ENCODE data around the gene TBC1D22A. TPM values are rescaled to one million over a fixed set of nuclear protein-coding genes. Genes with fewer than 3 reads are reported as not detected.

Gene TBC1D22A
- total RNA-seq, 6 donors from 2014 or later, result 27.1 to 48.2 (median 35.3) TPM

GRCh38 chr22:47006869-47007268 is 244.4 kb downstream of the TBC1D22A start:
- H3K4me3 ChIP-seq, result no peak overlapping the region
- no peak overlapping the region for H3K27ac ChIP-seq
- ATAC-seq (ENCODE audit: low FRiP score in 2 of 2), result no peak
- no peak for DNase-seq
- no peaks in the 10 kb centered on the region for H3K27me3 ChIP-seq
- H3K4me1 ChIP-seq, result no peaks in the 10 kb centered on the region
- TF ChIP-seq POLR2A (IDR thresholded peaks at IDR 0.05) (no peak), CTCF (IDR thresholded peaks at IDR 0.05) (no peak), EP300 (IDR thresholded peaks at IDR 0.05) (no peak), POLR2AphosphoS5 (IDR thresholded peaks at IDR 0.05) (no peak)
- H3K36me3 ChIP-seq, result peaks cover 0 to 12% (median 0%) of the 10 kb centered on the region in 4 donors
- H3K9me3 ChIP-seq, result no peaks in the 10 kb centered on the region
- 98 to 99% methylated on average over 5 of the region's 5 CpGs for WGBS, 2 donors

- WGBS, 2 donors, result 100% methylated on average over 1 to 2 of the region's 2 CpGs
- ATAC-seq (ENCODE audit: low FRiP score in 2 of 2), result no peak
- no peak for DNase-seq
Measured at GRCh38 chr22:47007496-47007895, 245.0 kb downstream of the TBC1D22A start.

GRCh38 chr22:47008208-47008885 is 245.9 kb downstream of the TBC1D22A start:
- Histone ChIP-seq H3K9me3 (no peaks in the 10 kb centered on the region), H3K36me3 (peaks cover 0 to 12% (median 0%) of the 10 kb centered on the region in 4 donors), H3K4me3 (no peak overlapping the region), H3K27me3 (no peaks in the 10 kb centered on the region), H3K4me1 (peaks cover 0 to 11% (median 4%) of the 10 kb centered on the region in 4 donors), H3K27ac (no peak overlapping the region)
- TF ChIP-seq POLR2AphosphoS5 (IDR thresholded peaks at IDR 0.05), result no peak
- no peak for TF ChIP-seq CTCF (IDR thresholded peaks at IDR 0.05)
- no peak for TF ChIP-seq EP300 (IDR thresholded peaks at IDR 0.05)
- no peak for TF ChIP-seq POLR2A (IDR thresholded peaks at IDR 0.05)
- whole genome bisulfite sequencing, 2 donors, result 100% methylated on average over 2 to 5 of the region's 5 CpGs
- DNase-seq, result no peak
- no peak for ATAC-seq (ENCODE audit: low FRiP score in 2 of 2)

More at GRCh38 chr22:47007496-47007895, 245.0 kb downstream of the TBC1D22A start:
- Histone ChIP-seq H3K4me3 (no peak overlapping the region), H3K27me3 (no peaks in the 10 kb centered on the region), H3K36me3 (peaks cover 0 to 12% (median 0%) of the 10 kb centered on the region in 4 donors), H3K9me3 (no peaks in the 10 kb centered on the region), H3K27ac (no peak overlapping the region), H3K4me1 (peaks cover 0 to 3% (median 0%) of the 10 kb centered on the region in 4 donors)
- TF ChIP-seq EP300 (IDR thresholded peaks at IDR 0.05) (no peak), POLR2AphosphoS5 (IDR thresholded peaks at IDR 0.05) (no peak), CTCF (IDR thresholded peaks at IDR 0.05) (no peak)

GRCh38 chr22:47009304-47010101 is 247.1 kb downstream of the TBC1D22A start:
- DNase-seq (no peak), ATAC-seq (ENCODE audit: low FRiP score in 2 of 2) (no peak)
- Histone ChIP-seq H3K27ac (no peak overlapping the region), H3K36me3 (peaks cover 0 to 12% (median 0%) of the 10 kb centered on the region in 4 donors), H3K4me1 (peaks cover 0 to 17% (median 7%) of the 10 kb centered on the region in 4 donors), H3K4me3 (no peak overlapping the region), H3K9me3 (no peaks in the 10 kb centered on the region), H3K27me3 (no peaks in the 10 kb centered on the region)
- 93 to 96% methylated on average over 8 of the region's 8 CpGs for WGBS, 2 donors
- TF ChIP-seq CTCF (IDR thresholded peaks at IDR 0.05), result no peak
- TF ChIP-seq POLR2A (IDR thresholded peaks at IDR 0.05), result no peak
- TF ChIP-seq POLR2AphosphoS5 (IDR thresholded peaks at IDR 0.05), result no peak
- TF ChIP-seq EP300 (IDR thresholded peaks at IDR 0.05), result no peak

Data from upper lobe of left lung (tissue), 6 donors.